ENCODE data around the gene HOXB2.

Gene HOXB2
- 11.5 to 35.1 (median 15.1) reads per million in 4 donors for total RNA-seq

DNA sequence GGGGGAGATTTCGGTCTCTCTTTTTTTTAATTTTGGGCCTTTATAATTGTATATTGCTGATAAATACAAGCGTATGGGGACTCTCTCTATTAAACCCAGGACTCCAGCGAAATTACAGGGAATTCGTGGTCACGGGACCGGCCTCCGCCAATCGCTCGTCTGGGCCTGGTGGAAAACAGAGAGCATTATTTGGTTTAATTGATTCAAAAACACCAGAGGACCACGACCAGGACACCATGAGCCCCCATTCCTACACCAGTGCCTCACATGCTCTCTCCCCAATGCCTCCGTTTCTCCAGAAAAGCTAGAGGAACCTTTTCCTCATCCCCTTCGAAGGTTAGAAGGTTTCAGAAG, at the start of gene HOXB2:
TSS of gene HOXB2 (minus strand) at position 88 of the 354 bp plus-strand sequence. CDS start 198 bp downstream, outside the sequence.
- DNase-seq: no peak

DNA sequence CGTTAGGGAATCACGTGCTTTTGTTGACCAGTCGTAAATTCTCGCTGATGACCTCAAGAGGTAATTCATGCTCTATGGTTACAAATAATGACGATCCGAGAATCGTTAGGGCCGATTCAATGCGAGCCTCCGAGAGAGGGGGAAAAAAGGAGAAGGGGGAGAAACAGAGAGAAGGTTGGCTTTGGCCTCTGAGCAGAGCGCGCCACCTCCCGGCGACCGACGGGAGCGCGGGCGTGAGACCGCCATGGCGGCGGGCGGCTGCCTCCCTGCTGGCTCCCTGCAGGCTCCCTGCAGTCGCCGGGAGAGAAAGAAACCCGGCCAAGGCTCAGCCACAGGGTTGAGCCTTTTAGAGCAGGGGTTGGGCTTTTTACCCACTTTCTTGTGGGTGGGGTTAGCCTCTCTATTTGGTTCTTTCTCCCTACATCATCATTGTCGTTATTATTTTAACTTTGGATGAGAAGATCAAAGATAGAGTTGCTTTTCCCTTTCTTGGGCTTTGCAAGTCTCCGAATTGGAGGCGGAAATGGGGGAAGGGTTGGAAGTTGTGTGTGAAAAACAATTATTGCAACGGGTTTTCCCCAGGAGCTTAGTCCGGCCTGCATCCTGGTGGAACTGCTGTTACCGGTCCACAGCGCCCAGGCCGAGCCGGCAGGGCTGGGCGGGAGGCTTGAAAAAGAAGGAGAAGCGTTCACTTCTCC, 49.1 kb upstream of the HOXB2 start:
- peak; percentile 59 to 79 (median 73) for DNase-seq

DNA sequence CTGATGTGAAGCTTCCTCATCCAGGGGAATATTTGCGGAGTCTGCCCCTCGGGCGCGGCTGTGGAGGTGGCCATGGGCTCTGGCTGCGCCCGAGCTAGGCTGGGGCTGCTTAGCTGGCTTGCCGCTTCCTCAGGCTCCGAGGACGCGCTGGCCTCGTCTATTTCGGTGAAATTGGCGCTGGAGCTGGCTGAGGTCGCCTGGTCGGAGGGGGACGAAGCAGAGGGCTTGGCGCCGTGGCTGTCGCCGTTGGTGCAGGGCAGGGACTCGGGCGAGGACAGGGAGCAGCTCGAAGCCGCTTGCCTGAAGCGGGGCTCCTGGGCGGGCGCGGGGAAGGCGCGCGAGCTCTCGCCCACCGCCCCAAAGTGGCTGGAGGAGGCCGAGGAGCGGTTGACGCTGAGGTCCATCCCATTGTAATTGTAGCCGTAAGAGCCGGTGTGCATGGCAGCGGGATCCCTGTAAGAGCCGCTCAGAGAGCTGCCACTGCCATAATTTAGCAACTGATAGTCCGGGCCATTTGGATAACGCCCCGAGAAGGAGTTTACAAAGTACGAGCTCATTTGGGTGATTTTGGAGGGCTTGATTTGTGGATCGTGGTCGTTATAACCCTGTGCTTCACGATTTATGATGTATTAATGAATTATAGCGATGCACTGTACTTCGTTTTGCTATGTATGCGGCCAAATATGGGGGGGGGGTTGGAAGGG, 48.4 kb upstream of the HOXB2 start, which contains the start of gene HOXB5:
TSS of gene HOXB5 (minus strand) at position 654 of the 704 bp plus-strand sequence. CDS start at position 557, 97 bp downstream.
- no peak for DNase-seq

DNA sequence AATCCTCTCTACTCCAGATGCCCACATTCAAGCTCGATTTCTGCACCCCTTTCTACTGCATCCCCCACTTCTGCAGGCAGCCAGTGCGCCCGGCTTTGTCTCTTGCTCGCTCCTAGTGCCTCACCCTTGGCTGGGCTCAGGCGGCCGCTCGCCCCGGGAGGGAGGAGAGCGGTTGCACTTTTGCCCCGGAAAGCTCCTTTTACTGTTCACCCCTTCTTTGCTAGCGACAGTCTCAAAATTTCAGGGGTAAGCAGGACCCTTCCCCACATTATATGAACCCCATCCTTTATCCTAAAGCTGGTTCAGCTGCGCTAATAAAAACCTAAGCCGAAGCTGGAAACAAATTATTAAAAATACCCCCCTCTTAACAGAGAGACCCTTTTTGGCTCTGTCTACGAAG, 47.7 kb upstream of the HOXB2 start:
- DNase-seq: no peak

DNA sequence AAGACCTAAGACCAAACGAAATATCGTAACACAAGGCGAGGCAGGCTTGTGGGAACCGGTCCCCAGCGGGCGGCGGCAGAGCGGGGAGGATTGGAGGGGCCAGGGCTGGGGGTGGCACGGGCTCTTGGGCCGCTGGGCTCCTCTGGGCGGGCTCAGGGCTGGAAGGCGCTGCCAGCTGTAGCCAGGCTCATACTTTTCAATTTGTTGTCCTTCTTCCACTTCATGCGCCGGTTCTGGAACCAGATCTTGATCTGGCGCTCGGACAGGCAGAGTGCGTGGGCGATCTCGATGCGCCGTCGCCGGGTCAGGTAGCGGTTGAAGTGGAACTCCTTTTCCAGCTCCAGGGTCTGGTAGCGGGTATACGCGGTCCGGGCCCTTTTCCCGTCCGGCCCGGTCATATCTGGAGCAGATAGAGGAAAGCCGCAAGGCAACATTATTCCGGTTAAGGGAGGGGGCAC, 47.2 kb upstream of the HOXB2 start:
- no peak for DNase-seq

DNA sequence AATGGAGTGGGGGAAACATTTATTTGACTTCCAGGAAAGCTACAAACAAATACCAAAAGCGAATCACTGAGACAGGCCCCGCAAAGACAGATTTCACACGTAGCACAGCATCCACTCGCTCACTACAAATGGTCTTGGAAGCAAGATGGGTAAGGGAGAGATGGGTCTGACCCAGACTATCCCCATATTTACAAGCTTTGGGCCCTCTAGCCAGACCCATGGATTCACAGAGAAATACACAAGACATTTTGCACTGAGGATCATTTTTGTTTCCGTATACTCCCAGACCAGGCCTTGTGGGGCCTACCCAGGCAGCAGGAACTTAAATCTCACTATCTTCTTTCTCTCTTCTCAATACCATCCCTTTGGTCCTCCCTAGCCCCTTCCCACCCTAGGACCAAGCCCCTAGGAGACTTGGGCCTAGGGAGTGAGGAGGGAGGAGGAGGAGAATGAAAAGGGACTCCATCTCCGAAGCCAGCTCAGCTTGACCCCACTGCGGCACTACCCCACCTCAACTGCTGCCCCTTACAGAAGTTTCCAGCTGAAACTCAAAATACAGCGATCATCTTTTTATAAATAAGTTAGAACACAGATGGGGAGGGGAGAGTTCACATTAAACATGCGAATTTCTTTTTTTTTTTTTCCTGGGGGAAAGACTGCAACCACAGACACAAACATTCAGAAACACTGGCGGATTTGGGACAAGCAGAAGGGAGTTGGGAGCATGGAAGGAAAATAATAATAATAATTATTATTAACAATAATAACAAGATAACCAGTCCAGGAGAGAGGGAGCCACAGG, 46.5 kb upstream of the HOXB2 start:
- DNase-seq: no peak

DNA sequence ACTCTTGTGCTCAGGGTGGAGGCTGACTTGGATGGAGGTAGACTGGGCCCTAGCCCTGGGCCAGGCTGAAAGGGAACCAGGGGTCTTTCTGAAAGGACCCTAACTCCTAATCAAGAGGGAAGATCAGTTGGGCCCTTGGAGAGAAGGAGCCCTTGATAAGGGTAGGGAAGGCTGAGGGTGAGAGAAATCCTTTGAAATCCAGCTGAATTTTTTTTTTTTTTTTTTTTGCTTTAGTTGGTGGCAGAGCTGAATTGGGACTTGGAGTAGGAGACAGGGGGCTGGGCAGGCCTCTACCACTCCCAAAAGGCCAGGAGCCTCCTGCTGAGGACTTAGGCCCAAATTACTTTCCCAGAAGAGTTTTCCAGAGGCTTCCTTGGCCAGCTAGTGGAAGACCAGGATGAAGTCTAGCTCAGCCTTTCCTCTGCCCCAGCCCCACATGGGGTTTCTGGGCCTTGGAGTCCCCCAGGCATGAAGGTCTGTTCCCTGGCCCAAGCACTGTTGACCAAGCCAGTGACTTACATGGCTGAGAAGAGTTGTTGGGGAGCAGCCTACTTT, 45.8 kb upstream of the HOXB2 start:
- DNase-seq: no peak

DNA sequence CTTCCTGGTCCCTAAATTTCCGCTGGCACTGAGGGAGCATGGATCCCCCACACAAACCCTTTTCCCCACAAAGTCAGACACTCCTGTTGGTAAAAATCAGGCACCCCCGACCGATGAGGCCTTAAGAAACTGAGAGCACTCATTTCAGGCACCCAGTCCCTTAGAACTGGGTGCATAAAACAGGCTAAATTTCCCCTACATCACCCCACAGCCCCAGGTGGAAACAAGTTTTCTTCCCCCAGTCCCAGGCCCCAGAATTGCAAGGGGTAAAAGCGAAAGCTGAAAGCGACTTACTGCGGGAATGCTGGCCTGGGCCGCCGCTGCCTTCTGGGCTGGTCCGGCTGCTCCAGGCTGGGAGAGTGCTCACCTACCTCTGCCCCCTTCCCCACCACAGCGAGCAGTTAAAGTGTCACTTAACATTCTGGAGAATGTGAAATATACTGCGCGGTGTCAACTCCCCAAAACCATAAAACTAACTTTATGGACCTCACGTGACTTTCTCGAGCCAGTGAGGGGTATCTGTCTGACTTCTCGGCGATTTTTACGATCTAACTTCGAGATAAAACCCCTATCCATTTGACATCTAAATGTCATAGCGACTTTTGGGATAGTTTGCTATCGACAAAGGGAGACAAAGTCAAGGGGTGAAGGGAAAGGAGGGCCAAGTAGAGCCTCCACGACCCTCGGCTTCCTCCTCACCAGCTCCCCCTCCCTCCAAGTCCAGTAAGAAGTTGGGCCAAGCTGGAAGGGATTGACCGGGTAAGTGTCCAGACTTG, 45.1 kb upstream of the HOXB2 start, which contains the start of gene HOXB3:
TSS of gene HOXB3 (minus strand) at position 411 of the 776 bp plus-strand sequence. CDS start 37,767 bp downstream, outside the sequence.
- DNase-seq: no peak

DNA sequence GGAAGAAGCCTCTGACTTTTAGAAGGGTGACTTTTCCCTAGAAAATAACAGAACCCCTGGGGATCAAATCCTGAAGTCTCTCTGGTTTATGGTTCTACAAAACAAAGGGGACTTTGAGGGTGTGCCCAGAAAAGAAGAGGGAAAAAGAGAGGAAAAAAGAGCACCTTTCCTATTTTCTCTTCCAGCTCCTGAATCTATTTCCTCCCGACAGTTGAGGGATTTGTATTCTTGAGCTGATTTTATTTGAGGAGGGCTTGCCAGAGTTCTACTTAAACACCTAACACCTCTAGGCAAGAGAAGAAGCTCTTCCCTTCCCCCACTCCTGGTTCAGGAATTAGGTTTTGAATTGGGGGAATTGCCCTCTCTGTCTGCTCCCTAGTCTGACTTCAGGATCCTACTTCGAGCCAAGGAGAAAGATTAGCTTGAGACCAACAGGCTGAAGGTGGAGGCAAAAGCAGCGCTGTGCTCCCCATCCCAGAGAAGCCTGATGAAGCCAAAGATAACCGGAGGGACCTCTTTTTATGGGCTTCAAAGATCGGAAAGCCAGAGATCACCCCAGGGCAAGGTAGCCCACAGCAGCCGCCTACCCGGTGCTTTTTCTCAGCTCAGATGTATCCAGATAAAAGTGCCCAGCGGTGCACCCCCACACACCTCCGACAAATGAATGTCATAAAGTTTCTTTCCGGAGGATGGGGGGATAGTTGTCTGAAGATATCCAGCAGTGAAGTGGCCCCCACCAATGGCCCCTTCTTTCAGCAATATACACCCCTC, 44.3 kb upstream of the HOXB2 start:
- DNase-seq: no peak

DNA sequence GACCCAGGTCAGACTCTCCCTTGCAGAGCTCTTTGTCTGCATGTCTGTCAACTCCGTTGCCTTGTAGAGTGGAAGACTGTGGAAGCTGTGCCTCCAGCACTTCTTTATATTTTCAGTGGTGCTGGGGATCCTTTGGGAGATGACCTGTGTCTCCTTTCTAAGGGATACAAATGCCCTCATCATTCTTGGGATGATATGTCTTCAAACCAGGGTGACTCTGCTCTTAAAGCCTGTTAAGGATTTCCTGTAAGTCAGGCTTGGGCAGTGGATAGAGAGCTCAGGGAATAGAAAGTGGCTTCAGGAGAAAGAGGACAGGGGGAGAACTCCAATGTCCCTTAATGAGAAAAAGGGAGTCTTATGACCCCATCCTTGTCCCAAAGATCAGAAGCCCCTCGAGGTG, 43.6 kb upstream of the HOXB2 start:
- DNase-seq: no peak

DNA sequence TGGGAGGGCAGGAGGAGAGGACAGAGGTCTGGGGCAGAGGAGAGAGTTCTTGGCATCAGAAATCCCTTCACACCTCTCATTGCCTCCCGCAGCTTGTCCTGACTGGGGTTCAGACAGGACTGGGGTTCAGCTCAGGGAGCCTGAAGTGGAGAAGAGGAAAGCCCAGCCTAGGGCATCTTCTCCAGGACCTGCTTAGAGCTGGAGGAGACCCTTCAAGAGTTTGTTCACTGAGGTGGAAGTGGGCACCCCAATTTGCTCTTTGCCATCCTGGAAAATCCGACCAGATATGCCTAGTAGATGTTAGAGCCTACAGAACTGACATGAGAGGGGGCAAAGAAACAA, 43.1 kb upstream of the HOXB2 start:
- no peak for DNase-seq

DNA sequence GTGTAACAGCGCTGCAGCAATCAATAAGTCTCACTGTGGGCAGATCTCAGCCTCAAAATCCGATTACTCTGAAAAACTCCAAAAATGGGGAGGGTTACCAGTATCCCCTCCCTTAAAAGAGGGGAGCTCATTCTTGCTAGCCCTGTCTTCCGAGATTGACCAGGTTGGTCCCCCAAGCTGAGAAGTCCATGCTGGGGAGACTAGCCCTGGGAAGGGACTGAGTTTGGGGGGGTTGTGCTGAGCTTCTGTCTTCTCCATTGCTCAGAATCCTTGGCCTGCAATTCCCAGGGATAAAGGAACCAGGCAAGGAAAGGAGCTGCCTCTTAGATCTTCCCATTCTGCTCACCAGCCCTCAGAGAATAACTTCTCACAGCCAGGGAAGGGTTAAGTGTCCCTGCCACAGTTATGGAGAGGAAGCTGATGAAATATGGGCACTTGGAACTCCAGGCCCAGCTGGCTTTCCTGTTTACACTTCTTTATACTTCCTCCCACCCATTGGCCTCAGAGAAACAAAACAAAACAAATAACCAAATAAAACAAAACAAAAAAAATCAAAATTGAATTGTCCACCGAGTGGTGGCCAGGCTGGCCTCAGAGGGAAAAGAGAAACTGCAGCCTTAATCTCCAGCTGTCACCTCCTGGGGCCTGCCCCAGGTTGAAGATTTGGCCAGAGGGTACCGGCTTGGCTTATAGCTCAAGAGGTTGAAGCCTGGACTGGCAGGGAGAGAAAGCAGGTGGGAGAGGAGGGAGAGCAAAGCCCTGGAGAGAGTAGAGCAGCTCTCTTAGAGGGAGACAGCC, 42.6 kb upstream of the HOXB2 start:
- DNase-seq: no peak

DNA sequence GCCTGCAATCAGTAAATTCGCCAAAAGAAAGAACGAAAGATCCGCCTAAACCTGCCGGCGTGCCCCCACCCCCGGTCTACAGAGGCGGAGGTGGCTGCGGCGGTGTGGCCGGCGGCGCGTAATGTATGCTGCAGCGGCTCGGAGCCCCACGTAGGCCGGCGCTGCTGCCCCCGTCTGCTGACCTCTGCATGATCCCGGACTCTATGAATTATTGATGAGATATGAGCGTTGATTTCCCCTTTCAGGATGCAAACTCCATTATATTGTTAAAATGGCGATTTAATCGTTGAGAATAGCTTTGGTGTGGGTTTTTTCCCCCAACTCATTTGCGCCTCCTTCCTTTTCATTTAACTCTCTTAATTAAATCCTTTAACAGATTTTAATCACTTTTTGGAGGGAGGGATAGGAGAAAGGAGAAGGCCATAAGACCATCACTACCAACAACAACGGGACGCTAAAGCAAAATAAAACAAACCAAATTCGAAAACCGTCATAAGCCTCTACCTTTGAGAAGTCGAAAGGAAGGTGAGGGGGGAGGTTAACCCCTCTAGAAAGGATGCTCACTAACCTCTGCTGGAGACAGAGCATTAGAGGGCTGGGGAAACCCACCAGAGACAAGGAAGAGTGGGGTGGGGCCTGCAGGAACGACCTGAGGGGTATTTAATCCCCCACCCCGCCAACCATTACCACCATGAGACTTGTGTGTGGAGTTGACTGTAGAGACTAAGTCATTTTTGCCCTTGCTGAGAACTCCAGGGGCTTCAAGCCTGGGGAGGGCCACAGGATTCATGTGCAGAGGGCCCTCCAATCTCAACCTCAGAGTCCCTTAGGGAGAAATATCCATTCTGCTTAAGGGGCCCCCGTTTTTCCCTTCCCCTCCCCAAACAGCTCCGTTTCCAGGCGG, 41.7 kb upstream of the HOXB2 start:
- DNase-seq: no peak

DNA sequence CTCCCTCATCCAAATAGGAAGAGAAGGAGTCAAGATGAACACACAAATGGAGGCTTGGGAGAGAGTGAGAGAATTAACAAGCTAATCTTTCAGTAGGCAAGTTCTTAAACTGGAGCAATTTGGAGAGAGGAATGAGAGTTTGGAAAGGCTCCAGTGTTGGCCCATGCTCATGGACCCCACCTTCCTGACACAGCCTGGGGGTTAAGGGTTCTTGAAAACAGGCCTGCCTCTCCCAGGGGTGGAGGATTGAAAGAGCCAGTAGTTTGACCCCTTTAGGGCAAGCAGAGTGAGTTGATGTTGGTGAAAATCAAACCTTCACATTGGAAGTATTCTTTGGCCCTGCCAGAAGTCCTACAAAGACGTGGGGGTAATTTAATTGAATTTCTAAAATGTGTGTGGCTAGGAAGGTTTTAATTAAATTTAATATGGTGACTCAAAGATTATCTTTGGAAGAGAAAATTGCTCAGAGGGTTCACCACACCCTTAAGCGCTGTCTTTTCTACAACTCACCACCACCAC, 39.4 kb upstream of the HOXB2 start:
- DNase-seq: no peak

DNA sequence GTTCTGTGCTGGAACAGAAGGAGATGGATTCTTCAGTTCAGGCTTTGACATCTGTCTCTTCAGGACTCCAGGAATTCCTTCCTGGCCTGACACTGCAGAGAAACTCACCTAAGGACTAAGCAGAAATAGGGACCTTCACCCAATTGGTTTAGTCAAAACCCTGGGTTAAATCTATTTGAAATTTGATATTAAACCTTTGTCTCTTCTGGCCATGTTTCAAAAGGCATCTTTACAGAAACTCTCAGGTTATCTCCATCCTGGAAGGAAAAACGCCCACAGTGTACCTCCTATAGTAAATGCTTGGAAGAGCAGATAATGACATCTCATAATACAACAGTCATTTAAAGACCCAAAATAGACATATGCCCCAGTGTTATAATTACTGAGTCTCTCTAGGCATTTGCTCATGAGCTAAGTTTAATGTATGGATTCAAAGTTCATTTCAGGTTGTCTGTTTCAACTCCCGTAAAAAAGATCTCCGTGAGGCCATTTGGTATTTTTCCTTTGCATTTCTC, 38.9 kb upstream of the HOXB2 start:
- DNase-seq: no peak

DNA sequence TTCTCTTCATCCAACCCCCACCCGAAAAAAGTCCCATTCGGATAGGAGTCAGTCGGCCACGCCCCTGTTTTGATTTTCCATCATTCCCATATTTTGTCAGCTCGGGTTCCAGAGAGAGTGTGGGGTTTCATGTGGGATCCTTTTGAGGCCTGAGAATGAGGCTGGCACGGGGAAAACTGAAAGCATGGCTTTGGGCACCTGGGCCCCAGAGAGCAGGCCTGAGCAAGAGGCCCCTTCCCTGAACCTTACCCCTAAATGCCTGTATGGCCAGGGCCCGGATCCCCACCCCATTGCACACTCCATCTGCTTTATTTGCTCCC, 37.8 kb upstream of the HOXB2 start:
- no peak for DNase-seq

DNA sequence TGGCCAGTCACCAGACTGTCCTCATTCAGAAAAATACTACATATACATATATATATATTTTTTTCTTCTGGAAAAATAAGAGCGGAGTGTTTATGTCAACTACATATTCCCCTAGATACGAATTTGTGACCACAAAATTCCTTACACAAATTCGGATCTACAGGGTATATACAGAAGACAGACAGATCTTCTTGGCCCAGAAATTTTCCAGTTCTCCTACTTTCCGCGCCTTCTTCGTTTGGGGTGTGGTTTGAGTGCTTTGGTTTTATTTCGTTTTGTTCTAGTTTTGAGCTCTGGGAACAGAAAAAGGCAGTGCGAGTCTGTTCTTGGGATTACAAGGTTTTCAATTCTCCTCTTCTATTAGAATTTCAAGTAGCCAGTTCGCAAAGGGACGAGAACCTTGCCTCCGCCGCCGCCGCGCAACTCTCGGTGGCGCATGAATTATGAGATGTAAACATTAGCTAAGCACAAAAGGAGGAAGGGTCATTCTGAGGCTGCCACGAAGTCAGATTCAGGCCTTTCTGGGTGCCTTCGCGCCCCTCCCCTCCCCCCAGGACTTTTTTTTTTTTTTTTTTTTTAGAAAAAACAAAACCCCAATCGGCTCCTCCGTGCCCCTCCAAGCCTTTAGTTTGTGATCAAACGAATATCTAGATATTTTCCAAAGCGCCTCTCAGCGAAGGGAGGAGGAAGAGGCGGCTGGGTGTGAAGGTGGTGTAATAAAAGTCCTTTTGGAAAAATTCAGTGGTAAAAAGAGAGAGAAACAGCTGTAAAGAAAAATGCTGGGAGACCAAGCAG, 35.0 kb upstream of the HOXB2 start:
- DNase-seq: no peak

DNA sequence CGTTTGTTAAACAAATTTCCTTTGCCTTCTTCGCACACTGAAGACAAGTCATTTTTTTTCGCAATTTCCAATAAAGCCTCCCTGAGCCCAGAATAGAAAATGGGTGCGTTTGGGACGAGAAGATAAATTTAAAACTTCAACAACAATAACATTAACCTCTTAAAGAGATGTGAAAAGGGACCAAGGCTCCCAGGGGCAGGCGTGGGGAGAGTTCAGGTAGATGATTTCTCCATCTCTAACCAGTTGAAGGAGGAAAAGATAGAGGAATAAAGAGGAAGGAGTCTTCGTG, 34.5 kb upstream of the HOXB2 start:
- DNase-seq: no peak
